HG02943 (cell line): ENCODE results near the gene STXBP4.

ENCODE experiments used
- ATAC-seq: cut with Tn5 transposase; IDR thresholded peaks from one replicate; pipeline ENCODE4 v1.9.1; 2021; ENCODE audit warnings: mild to moderate bottlenecking, low read depth, moderate library complexity; ENCODE audit not compliant: unreplicated experiment

The STXBP4 gene

DNA sequence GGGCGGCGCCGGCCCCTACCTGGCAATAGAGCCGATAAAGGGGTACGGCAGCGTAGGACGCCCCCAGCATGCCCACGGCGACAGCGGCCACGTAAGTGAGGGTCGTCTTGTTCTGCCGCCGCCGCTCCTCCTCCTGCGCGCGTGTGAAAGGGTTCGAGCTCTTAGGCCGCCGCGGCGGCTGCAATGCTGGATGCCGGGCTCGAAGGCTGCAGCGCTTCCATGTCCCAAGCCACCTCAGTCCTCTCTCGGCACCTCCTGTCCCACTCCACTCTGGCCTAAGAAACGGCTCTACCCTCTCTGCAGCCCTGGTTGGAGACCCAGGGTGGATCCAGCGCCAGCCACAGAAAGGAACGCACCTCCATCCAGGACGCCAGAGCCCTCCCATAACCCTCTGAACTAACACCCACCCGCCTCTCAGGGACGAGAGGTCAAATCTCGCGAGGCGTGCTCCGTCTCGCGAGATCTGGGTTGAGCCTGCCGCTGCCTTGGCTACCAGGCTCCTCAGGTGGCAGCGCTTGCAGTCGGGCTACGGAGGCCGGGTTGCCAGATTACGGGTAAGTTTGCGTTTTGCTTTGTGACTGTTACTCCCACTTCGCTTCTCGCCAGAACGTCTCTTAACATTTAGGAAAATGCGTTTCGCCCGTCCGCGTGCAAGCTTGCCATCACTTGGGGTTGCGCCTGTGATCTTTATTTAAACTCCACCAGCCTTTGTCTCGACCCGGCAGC is at the start of gene STXBP4, which contains the start of gene COX11:
STXBP4 (plus strand) TSS at position 504 of the 726 bp plus-strand sequence. CDS start 17,455 bp downstream, outside the sequence.
COX11 (minus strand) TSS at position 393 of the 726 bp plus-strand sequence; CDS start at position 385, 8 bp downstream.
- ATAC-seq = peak; percentile 92

DNA sequence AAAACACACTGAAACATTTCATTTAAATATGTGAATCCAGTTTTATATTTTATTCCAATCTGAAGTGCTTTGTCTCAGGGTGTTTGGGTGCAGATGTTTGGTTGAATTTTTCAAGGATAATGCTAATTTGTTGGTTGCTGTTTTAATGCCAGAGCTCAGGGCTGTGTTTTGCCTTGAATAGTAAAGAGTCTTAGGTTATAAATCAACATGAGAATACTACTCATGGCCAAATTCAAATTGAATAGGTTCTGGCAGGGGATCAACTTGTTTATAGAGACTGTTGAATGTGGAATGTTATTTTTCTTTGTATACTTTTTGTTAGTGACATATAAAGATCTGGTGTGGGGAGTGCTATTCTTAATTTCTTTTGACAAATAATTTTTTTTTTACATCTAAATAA is 49.1 kb upstream of the STXBP4 start:
- no peak for ATAC-seq

DNA sequence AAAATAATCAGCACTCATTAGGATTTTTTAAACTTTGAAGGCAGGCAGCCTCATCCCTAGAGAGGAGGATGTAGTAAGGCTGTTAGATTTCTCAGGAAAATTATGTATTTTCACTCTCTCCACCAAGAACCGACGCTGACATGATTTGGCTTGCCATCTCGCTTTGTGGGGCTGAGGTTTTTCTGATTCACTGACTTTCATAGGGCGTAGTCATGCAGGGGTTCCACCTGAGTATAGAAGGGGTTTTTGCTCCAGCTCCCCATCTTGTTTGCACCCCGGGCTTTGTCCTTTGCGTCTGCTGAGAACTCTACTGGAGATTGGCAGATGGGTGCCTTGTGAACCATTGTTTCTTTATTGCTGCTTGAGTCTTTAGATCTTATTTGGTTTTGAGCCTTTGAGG is 47.7 kb upstream of the STXBP4 start:
- no peak for ATAC-seq

DNA sequence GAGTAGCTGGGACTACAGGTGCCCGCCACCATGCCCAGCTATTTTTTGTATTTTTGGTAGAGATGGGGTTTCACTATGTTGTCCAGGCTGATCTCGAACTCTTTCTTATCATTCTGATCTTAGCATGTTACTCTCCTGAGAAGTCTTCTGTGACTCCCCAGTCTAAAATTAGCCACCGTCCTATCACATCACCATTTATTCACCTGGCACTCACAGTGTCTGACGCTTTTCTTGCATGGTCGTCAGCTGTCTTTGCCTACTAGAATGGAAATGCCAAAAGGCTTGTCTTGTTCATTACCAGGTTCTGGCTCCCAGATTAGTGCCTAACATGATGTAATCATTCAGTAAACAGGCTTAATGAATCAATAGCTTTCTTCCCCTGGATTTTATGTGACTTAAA is 44.2 kb upstream of the STXBP4 start:
- no peak for ATAC-seq

- no peak for ATAC-seq
Measured at GRCh38 chr17:54927525-54927924, 41.0 kb upstream of the STXBP4 start.

GRCh38 chr17:54932711-54933110 is 35.9 kb upstream of the STXBP4 start:
- ATAC-seq = no peak

- no peak for ATAC-seq
Measured at GRCh38 chr17:54933921-54934320, 34.6 kb upstream of the STXBP4 start.

DNA sequence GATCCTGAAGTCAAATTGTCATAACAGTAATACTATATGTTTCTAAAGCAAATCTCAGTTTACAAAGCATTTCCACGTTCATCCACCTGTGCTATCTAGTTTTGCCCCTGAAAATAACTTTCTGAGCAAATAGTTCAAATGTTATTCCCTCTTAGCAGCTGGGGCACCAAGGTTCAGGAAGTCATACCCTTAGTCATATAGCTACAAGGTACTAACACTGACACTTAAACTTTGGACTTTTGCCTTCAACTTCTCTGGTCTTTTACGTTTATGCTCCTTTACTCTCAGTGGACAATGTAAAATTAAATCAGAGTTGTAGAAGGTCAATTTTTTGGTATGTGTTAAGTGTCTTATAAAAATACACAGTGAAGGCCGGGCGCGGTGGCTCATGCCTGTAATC is 33.1 kb upstream of the STXBP4 start:
- ATAC-seq = no peak

- ATAC-seq = no peak
Measured at GRCh38 chr17:54937018-54937417, 31.5 kb upstream of the STXBP4 start.

GRCh38 chr17:54937426-54937825 is 31.1 kb upstream of the STXBP4 start:
- no peak for ATAC-seq

- no peak for ATAC-seq
Measured at GRCh38 chr17:54941285-54941684, 27.3 kb upstream of the STXBP4 start.

DNA sequence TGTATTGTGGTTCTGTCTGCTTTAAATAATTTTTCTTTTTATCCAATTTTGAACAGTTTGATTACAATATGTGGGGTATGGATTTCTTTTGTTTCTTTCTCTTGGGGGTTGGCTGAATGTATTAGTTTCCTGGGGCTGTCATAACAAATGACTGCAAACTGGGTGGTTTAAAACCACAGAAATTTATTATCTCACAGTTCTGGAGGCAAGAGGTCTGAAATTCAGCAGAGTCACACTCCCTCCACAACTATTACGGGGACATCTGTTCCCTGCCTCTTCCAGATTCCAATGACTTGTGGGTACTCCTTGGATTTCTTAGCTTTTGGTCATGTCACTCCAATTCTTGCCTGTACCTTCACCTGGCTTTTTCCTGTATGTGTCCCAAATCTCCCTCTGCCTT is 23.8 kb upstream of the STXBP4 start:
- ATAC-seq = no peak

GRCh38 chr17:54945231-54945630 is 23.3 kb upstream of the STXBP4 start:
- no peak for ATAC-seq

GRCh38 chr17:54945671-54946070 is 22.9 kb upstream of the STXBP4 start:
- ATAC-seq = no peak

GRCh38 chr17:54947396-54947795 is 21.2 kb upstream of the STXBP4 start:
- no peak for ATAC-seq

DNA sequence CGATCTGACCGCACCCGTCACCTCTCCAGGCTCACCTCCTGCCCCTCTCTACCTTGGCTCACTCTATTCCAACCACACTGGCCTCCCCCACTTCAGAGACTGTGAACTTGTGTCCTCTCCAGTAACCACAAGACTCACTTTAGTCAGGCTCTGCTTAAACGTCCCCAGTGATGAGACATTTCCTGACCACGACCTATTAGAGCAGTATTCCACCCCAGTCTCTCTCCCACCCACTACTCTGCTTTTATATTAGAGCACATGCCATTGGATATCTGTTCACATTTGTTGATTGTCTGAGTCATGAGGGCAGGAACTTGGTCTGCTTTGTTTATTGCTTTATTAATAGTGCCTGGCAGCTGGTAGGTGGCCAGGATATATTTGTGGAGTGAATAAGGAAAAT is 20.2 kb upstream of the STXBP4 start:
- no peak for ATAC-seq

DNA sequence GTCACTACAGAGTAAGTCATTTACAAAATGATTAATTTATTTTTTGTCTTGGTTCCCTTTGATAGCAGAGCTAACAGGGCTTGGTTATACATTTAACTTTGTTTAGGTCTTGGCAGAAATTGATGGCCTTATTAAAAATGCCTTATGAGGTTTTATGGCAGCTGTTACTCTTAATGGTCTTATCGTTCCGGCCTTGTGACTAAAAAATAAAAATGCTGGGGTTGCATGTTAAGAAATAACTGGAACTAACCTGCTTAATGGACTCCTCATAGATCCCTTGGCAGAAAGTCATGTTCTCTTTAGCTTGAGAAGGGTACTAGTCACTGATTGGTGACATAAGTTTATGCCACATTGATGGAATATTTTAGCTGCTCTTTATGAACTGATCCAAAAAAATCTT is 18.4 kb upstream of the STXBP4 start:
- ATAC-seq = no peak

GRCh38 chr17:54951286-54951685 is 17.3 kb upstream of the STXBP4 start:
- no peak for ATAC-seq

GRCh38 chr17:54956791-54957190 is 11.8 kb upstream of the STXBP4 start:
- ATAC-seq = no peak

DNA sequence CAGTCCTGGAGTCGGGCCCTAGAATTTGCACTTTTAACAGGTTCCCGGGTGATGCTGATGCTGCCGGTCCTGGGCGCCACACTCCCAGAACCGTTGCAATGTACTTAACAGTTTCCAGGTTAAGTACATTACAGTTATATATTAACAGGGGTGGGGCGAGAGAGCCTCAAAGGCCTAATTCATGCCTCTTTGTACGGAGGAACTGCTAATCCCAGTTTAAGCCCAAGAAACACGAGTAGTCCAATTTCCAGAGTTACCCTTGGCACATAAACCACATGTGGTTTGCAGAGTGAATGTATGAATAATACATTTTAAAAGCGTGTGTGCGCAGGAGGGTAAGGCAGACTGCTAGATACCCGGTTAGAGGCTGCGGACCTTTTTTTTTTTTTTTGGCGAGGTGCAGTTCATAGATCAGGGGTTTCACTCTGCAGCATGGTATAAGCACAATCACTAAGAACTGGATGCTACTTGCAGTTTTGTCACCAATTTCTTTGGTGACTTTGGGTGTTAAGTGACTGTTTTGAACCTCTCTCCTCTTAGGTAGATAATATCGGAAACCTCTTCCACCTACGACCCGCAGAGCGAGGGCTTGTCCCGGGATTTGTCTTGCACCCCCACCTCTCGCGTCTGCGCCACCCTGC is 824 bp upstream of the STXBP4 start:
- ATAC-seq = peak; percentile 38

DNA sequence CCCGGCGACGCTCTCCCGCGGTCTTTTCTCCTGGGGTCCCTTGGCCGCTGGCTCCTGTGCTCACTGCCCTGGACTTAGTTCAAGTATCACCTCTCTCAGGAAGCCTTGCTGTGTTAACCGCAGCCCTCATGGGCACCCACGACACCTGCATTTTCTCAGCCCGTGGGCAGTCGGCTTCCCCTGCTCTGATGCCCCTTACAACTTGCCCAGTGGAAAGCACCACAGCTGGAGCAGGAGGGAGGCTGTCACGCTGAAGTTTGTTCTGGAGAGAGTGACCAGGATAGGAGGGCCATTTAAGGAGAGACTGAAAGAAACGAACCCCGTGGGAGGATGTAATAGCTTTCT is 395 bp downstream of the STXBP4 start:
- peak; percentile 22 for ATAC-seq
